ENCODE results near the gene UNKL.

DNA sequence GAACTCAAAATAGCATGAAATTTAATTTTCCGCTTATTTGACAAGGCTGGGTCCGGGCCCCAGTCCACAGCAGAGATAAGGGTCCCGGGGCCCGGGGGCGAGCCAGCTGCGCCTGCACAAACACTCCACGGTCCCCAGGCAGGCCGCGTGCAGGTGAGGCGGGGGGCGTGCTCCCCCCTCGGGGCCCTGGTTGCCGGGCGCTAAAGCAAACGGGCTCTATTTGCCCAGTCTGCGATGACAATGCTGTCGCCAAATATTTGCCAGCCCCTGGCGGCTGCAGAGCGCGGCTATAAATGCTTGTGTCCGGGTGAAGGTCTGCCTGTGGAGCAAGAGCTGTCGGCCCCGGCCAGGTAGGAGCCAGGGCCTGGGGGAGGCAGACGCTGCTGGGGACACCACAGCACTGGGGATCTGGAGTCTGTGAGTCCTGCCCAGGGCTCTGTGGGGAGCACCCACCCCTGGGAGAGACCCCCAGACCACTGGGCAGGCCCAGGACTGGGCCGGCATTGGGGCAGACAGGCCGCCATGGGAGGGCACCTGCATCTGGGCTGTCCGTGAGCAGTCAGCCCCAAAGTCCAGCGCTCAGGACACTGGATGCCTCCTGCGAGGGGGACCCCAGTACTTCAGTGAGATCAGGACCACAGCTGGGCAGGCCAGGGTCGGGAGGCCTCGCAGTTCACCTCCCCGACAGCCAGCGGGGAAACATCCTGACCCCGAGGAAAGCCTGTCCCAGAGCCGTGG lies 16.4 kb upstream of the UNKL start, which contains the start of gene PERCC1:
- no peak for TF ChIP-seq EZH2 (IDR thresholded peaks at IDR 0.05; ENCODE audit: borderline replicate concordance, low read depth, low read length, severe bottlenecking)
- TF ChIP-seq, protein P1, sequence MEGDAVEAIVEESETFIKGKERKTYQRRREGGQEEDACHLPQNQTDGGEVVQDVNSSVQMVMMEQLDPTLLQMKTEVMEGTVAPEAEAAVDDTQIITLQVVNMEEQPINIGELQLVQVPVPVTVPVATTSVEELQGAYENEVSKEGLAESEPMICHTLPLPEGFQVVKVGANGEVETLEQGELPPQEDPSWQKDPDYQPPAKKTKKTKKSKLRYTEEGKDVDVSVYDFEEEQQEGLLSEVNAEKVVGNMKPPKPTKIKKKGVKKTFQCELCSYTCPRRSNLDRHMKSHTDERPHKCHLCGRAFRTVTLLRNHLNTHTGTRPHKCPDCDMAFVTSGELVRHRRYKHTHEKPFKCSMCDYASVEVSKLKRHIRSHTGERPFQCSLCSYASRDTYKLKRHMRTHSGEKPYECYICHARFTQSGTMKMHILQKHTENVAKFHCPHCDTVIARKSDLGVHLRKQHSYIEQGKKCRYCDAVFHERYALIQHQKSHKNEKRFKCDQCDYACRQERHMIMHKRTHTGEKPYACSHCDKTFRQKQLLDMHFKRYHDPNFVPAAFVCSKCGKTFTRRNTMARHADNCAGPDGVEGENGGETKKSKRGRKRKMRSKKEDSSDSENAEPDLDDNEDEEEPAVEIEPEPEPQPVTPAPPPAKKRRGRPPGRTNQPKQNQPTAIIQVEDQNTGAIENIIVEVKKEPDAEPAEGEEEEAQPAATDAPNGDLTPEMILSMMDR (IDR thresholded peaks at IDR 0.05; ENCODE audit: borderline replicate concordance, extremely low read depth, low read length, poor library complexity, severe bottlenecking), result no peak
